H1 (cell line): ENCODE data around the gene ATP6AP1. TPM values are rescaled to one million over a fixed set of nuclear protein-coding genes. Genes with fewer than 3 reads are reported as not detected.

Experiments
- POLR2A ChIP-seq, 2 experiments: IDR thresholded peaks; 1 replicate in 1 of 2; 2 replicates in 1 of 2; pipeline ENCODE4 v1.6.1; 2011; ENCODE audit warnings: low read depth in 2 of 2, low read length in 2 of 2, mild to moderate bottlenecking in 2 of 2; ENCODE audit errors: control extremely low read depth in 1 of 2
- RNF2 ChIP-seq: fragments of 200-900, 300-1000 bp; sonication (generic); IDR thresholded peaks from 2 replicates; pipeline ENCODE4 v1.7.1; 2016; ENCODE audit warnings: borderline replicate concordance, low read depth, mild to moderate bottlenecking, antibody characterized with exemption, low read length; ENCODE audit not compliant: poor library complexity, severe bottlenecking; ENCODE audit errors: missing control alignments
- polyA plus RNA-seq, 7 experiments: library from polyadenylated mRNA; depleted of rRNA in 3 of 7; stranded (reverse) in 5 of 7; unstranded in 2 of 7; fragments of >200 nt in 5 of 7; fragments of 200-250 nt in 2 of 7; gene quantifications; 1 replicate in 5 of 7; 2 replicates in 1 of 7; 4 replicates in 1 of 7; pipeline versions ENCODE4 v1.2.1 to v1.2.3, GENCODE V29; 2011 to 2013; ENCODE audit warnings: missing spikeins in 2 of 7, mixed read lengths in 2 of 7
- total RNA-seq: library from RNA; stranded (reverse); fragmentation: NEBNext Ultra II Directional; extraction: Animal tissue kit (Norgen Biotek cat#: 25700); gene quantifications from 2 replicates; pipeline ENCODE4 v1.2.1, GENCODE V29; 2021

Gene ATP6AP1
- total and polyA plus RNA-seq, 2 of the 8 experiments (the other 6 are each of a cell fraction or from before 2014, with no cell fraction given), result 44.6 to 80.8 TPM

GRCh38 chrX:154483325-154483724 lies 54.8 kb downstream of the ATP6AP1 start (continued):
- TF ChIP-seq RNF2 (no peak), POLR2A (IDR thresholded peaks at IDR 0.05; ENCODE audit: control extremely low read depth in 1 of 2, low read depth in 2 of 2, low read length in 2 of 2) (no peak)
